Upper lobe of right lung (tissue), 1 donor: Measurements from ENCODE around the gene CDYL. TPM values are rescaled to one million over a fixed set of nuclear protein-coding genes. Genes with fewer than 3 reads are reported as not detected.

ENCODE experiments used
- ATAC-seq: fragments of 200-7000 bp; cut with Tn5 transposase; one replicate; pipeline ENCODE4 v1.9.1; 2020; ENCODE audit warnings: mild to moderate bottlenecking, moderate library complexity
- DNase-seq: peaks from one replicate; pipeline ENCODE4 v3.0.0-alpha.2; 2020
- H3K27ac ChIP-seq: fragments of 200-600 bp; one replicate; pipeline ENCODE4 v1.8.0; 2022
- H3K27me3 ChIP-seq: fragments of 200-600 bp; one replicate; pipeline ENCODE4 v1.8.0; 2022; ENCODE audit warnings: mild to moderate bottlenecking
- H3K36me3 ChIP-seq: fragments of 200-600 bp; one replicate; pipeline ENCODE4 v1.8.0; 2022
- H3K4me1 ChIP-seq: fragments of 200-600 bp; one replicate; pipeline ENCODE4 v1.8.0; 2022
- H3K4me3 ChIP-seq: fragments of 200-600 bp; one replicate; pipeline ENCODE4 v1.8.0; 2022; ENCODE audit warnings: mild to moderate bottlenecking
- H3K9me3 ChIP-seq: fragments of 200-600 bp; one replicate; pipeline ENCODE4 v1.8.0; 2022
- intact Hi-C: fragments of 100-400 bp; cut with DNase I; formaldehyde crosslinking; loops from one replicate; pipeline ENCODE4 v1.11.0; 2022
- total RNA-seq: library from RNA; stranded (reverse); fragmentation: NEBNext Ultra II Directional; extraction: Animal tissue kit (Norgen Biotek cat#: 25700); gene quantifications from one replicate; pipeline ENCODE4 v1.2.1, GENCODE V29; 2021
- TF ChIP-seq, protein P1 (sequence below): fragments of 200-600 bp; IDR thresholded peaks from one replicate; pipeline ENCODE4 v1.8.0; 2022; ENCODE audit warnings: antibody characterized with exemption
- donor health status: DM: no; HTN: yes; CAD: no; lungs with severe emphysema.

CDYL gene
- total RNA-seq, 1 donor from 2014 or later = 40.8 TPM

DNA sequence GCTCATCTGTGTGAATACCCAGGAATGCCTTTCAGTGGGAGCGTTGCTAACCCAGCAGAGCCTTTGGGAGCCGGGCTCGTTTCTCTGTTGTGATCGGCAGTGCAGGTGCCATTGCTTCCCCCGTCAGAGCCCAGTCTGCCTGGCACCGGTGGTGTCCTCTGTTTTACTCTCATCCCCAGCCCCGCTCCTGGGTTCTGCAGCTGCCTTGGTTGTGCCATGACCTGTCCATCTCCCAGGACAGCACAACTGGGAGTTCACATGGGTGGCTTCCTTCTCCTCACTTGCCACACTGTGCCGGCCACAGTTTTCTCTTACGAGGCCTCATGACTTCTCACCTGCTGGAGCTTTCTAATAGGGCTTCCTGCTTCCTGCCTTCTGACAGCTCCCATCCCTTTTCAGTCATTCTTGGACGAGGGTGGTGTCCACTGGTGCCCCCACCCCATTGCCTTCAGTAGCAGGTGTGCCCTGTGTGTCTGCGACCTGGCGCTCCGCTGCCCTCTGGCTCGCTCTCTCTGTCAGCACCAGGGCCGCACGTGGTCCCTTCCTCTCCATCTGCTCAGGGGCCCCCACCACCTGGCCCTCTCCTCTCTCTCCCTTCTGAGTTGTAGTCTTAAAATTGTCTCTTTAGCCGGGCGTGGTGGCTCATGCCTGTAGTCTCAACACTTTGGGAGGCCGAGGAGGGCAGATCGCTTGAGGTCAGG lies 116.7 kb downstream of the CDYL start:
- intact Hi-C loops = no loop called here
- no peaks in the 10 kb centered on the region for H3K9me3 ChIP-seq
- H3K27me3 ChIP-seq = no peaks in the 10 kb centered on the region
- H3K36me3 ChIP-seq = peaks cover 16% of the 10 kb centered on the region
- H3K4me3 ChIP-seq = no peak overlapping the region
- ATAC-seq = no peak
- no peak for DNase-seq
- H3K27ac ChIP-seq = no peak overlapping the region
- H3K4me1 ChIP-seq = no peaks in the 10 kb centered on the region
- TF ChIP-seq, protein P1, sequence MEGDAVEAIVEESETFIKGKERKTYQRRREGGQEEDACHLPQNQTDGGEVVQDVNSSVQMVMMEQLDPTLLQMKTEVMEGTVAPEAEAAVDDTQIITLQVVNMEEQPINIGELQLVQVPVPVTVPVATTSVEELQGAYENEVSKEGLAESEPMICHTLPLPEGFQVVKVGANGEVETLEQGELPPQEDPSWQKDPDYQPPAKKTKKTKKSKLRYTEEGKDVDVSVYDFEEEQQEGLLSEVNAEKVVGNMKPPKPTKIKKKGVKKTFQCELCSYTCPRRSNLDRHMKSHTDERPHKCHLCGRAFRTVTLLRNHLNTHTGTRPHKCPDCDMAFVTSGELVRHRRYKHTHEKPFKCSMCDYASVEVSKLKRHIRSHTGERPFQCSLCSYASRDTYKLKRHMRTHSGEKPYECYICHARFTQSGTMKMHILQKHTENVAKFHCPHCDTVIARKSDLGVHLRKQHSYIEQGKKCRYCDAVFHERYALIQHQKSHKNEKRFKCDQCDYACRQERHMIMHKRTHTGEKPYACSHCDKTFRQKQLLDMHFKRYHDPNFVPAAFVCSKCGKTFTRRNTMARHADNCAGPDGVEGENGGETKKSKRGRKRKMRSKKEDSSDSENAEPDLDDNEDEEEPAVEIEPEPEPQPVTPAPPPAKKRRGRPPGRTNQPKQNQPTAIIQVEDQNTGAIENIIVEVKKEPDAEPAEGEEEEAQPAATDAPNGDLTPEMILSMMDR = no peak

DNA sequence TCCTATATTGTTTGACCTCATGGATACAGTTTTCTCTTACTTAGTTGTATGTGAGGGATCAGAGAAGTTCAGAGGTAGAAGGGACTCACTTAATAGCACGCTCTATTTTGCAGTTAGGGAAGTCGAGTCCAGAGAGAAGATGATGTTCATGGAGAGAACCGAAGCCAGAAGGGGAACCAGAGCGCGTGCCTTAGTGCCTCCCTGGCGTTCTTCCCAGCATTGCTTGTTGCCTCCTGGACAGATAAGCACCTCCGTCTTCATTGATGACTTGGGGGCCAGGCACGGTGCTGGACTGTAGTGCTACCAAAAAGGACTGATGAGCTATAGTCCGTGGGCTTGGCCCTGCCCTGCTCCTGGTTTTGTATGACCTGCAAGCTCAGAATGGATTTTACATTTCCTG lies 117.8 kb downstream of the CDYL start:
- H3K4me3 ChIP-seq = no peak overlapping the region
- intact Hi-C loops = no loop called here

DNA sequence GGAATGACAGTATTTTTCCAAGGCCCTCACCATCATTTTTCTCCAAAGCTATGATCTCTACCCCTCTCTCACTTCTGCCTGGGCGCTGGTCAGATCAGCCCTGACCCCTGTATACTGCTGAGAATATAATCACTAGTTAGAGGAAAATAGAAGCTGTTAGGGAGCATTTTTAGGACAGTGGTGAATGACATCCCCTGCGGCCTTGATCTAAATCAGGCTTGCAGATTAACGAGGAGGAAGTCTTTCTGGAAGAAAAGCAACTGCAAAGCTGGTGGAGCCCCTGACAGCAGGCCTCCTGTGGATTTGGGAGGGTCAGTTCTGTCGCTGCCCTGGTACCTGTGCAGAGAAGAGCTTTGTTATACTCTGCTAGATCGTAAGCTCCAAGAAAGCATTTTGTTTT lies 119.8 kb downstream of the CDYL start:
- Histone ChIP-seq H3K27me3 (no peaks in the 10 kb centered on the region), H3K9me3 (no peaks in the 10 kb centered on the region), H3K36me3 (peaks cover 16% of the 10 kb centered on the region), H3K4me1 (no peaks in the 10 kb centered on the region), H3K27ac (no peak overlapping the region), H3K4me3 (no peak overlapping the region)
- intact Hi-C loops = no loop called here
- TF ChIP-seq, protein P1 = no peak
- DNase-seq (no peak), ATAC-seq (no peak)

More for the DNA sequence above, 117.8 kb downstream of the CDYL start:
- TF ChIP-seq, protein P1 = no peak
- DNase-seq (no peak), ATAC-seq (no peak)
- Histone ChIP-seq H3K27ac (no peak overlapping the region), H3K36me3 (peaks cover 16% of the 10 kb centered on the region), H3K27me3 (no peaks in the 10 kb centered on the region), H3K9me3 (no peaks in the 10 kb centered on the region), H3K4me1 (no peaks in the 10 kb centered on the region)

DNA sequence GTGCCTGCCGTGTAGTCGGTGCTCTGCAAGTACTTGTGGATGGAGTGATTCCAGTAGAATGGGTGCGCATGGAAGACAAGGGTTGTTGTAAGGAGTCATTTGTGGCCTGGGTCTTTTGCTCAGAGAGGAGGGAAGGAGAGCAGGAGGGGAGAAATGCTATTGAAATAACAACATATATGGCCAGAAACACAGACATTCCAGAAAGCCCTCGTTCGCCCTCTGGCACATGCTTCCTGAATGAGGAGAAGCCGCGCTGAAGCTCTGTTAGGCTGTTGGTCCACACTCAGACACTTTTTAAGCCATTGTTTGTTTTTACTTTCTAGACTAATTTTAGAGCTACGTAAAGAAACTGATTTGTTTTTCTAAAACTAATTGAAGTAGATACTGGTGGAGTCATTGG lies 120.2 kb downstream of the CDYL start:
- DNase-seq (no peak), ATAC-seq (no peak)
- intact Hi-C loops = no loop called here
- no peak overlapping the region for H3K4me3 ChIP-seq
- no peak overlapping the region for H3K27ac ChIP-seq
- no peaks in the 10 kb centered on the region for H3K9me3 ChIP-seq
- peaks cover 16% of the 10 kb centered on the region for H3K36me3 ChIP-seq
- no peaks in the 10 kb centered on the region for H3K27me3 ChIP-seq
- H3K4me1 ChIP-seq = no peaks in the 10 kb centered on the region
- TF ChIP-seq, protein P1 = no peak

DNA sequence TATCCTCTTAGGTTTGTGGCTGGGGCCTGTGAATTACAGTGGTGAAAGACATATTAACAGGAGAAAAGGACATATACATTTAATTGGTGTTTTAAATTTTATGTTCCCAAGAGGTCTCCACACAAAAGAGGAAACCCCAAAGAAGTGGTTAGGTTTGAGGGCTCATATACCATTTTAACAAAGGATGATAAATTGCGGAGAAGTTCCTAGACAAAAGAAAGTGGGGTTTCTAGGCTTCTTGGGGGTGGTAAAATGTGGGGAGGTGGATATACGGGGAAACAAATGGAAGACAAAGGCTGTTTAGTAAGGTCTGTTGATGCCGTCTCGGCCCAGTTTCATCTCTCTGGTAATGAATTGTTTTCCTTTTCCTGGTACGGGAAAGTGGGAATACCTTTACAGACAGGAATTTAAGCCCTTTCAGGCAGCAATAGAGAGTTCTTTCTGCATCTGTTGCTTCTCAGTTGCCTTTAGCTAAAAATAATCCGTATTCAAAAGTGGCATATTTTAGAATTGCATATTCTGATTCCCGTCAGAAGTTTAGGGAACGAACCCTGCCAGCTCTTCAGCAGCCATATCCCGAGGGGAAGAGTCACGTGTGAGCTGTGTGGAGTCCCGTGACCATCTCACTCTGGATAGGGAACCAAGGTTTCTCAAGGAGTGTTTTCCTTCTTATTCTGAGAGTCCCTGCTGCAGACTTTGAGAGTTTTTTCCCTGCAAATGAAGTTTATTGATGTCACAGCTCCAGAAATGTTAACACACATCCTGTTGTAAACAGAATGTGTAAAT lies 123.2 kb downstream of the CDYL start:
- no peaks in the 10 kb centered on the region for H3K36me3 ChIP-seq
- H3K27ac ChIP-seq = no peak overlapping the region
- no peak overlapping the region for H3K4me3 ChIP-seq
- no peaks in the 10 kb centered on the region for H3K4me1 ChIP-seq
- TF ChIP-seq, protein P1 = no peak
- H3K9me3 ChIP-seq = no peaks in the 10 kb centered on the region
- DNase-seq (no peak), ATAC-seq (no peak)
- intact Hi-C loops = no loop called here
- no peaks in the 10 kb centered on the region for H3K27me3 ChIP-seq
